Activated CD4-positive, alpha-beta T cell treated with anti-CD3 and anti-CD28 coated beads, Interleukin-10, Interleukin-2, amounts not matched to agents 100 ng/mL and 50 ng/mL, durations not matched to agents 16 hours and 8 hours (primary cell): Measurements from ENCODE around the gene CPAMD8.
A peak's percentile ranks its signal among the peaks of the same experiment; 100 is the strongest.

ENCODE experiments used
- DNase-seq: peaks from one replicate; pipeline ENCODE4 v3.0.0-alpha.2; 2020

Gene CPAMD8

GRCh38 chr19:17026706-17027534 is at the start of gene CPAMD8:
Gene CPAMD8 (minus strand): TSS chr19:17026810. CDS start chr19:17026642, 168 bp downstream.
- DNase-seq = no peak

GRCh38 chr19:17075864-17076542 is 49.4 kb upstream of the CPAMD8 start:
- peak; percentile 47 for DNase-seq

GRCh38 chr19:17075035-17075863 is 48.6 kb upstream of the CPAMD8 start, which contains the start of the genes HAUS8 and MYO9B:
Gene HAUS8 (minus strand): TSS chr19:17075452. CDS start chr19:17075422, 30 bp downstream.
Gene MYO9B (plus strand): TSS chr19:17075777. CDS start chr19:17101718, 25,941 bp downstream.
- peak; percentile 100 for DNase-seq

GRCh38 chr19:17074634-17075034 is 48.0 kb upstream of the CPAMD8 start:
- DNase-seq = no peak

- DNase-seq = no peak
Measured at GRCh38 chr19:17073869-17074633, 47.4 kb upstream of the CPAMD8 start.

GRCh38 chr19:17070912-17071311 is 44.3 kb upstream of the CPAMD8 start:
- DNase-seq = no peak

GRCh38 chr19:17070421-17070820 is 43.8 kb upstream of the CPAMD8 start:
- DNase-seq = no peak

GRCh38 chr19:17069193-17069592 is 42.6 kb upstream of the CPAMD8 start:
- no peak for DNase-seq

GRCh38 chr19:17063428-17063827 is 36.8 kb upstream of the CPAMD8 start:
- no peak for DNase-seq

GRCh38 chr19:17061691-17062090 is 35.1 kb upstream of the CPAMD8 start:
- no peak for DNase-seq

- no peak for DNase-seq
Measured at GRCh38 chr19:17061205-17061604, 34.6 kb upstream of the CPAMD8 start.

GRCh38 chr19:17060802-17061201 is 34.2 kb upstream of the CPAMD8 start:
- DNase-seq = no peak

GRCh38 chr19:17058236-17058635 is 31.6 kb upstream of the CPAMD8 start:
- DNase-seq = no peak

GRCh38 chr19:17055636-17056035 is 29.0 kb upstream of the CPAMD8 start:
- DNase-seq = no peak

GRCh38 chr19:17054746-17055145 is 28.1 kb upstream of the CPAMD8 start:
- no peak for DNase-seq

- no peak for DNase-seq
Measured at GRCh38 chr19:17052439-17052838, 25.8 kb upstream of the CPAMD8 start.

GRCh38 chr19:17049711-17050280 is 23.2 kb upstream of the CPAMD8 start:
- DNase-seq = no peak

GRCh38 chr19:17048885-17049453 is 22.4 kb upstream of the CPAMD8 start:
- no peak for DNase-seq

GRCh38 chr19:17045907-17046502 is 19.4 kb upstream of the CPAMD8 start:
- no peak for DNase-seq

GRCh38 chr19:17043744-17044143 is 17.1 kb upstream of the CPAMD8 start:
- no peak for DNase-seq

GRCh38 chr19:17041976-17042375 is 15.4 kb upstream of the CPAMD8 start:
- no peak for DNase-seq
